Ammon's horn (tissue), 1 donor: ENCODE measurements around the gene GRM7.

Source experiments
- DNase-seq: peaks from one replicate; pipeline ENCODE4 v3.0.0-alpha.2; 2016; ENCODE audit warnings: low spot score

The GRM7 gene

DNA sequence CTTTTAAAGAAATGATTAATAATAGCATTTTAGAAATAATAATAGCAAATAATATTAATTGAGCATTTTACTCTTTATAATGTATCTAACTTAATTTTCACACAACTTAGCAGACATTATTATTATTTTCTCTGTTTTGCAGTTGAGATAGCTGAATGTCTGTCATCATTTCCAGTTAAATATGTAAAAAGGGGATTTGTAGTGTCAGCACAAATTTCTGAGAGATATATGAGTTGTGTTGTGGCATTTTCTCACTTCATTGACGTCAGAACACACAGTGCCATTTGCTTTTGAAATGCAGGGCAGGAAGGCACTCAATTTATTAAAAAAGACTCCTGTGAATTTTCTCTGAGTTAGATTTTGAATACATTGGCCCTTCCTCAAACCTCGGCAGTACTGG is 111.0 kb downstream of the GRM7 start:
- no peak for DNase-seq

DNA sequence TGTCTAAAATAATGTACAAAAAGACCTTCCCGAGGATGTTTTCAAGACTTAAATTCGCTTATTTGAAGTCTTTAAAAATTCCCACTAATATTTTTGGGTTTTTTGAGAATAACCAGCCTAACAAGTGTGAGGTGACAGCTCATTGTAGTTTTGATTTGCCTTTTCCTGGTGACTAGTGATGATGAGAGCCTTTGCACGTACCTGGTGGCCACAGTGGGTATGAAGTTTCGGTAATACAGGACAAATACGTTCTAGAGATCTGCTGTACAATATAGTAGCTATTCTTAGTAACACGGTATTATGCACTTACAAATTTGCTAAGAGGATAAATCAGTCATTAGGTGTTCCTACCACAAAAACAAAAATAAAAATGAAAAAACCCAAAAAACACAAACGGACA is 124.9 kb downstream of the GRM7 start:
- no peak for DNase-seq

DNA sequence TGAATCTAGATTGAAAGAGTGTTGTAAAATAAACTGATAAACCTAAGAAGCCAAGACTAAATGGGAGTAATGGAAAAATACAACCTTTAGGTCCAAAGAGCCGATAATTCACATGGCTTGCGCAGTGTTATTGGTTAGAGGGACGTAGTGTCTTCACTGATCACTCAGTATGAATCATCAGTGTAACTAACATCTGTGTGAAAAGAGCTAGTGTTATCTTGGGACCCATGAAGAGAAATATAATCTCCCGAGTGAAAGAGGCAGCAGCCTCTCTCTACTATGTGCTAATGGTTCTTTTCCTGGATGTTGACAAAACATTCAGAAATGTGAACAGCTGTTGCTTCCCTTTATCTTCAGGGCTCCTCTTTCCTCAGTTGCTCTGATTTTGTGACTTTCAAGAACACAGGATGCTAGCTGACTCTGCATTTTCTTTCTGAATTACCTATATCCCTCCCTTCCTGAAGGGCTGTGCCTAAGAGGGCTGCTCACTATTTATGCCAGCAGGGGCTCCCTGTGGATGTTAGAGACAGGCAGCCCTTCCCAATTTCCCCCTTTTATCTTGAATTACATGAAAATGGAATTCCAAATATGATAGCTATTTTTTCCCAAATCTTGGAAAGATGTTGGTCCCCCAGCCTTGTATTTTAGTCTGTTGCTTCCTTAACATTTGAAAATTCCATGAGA is 128.8 kb downstream of the GRM7 start:
- DNase-seq = peak; percentile 7

DNA sequence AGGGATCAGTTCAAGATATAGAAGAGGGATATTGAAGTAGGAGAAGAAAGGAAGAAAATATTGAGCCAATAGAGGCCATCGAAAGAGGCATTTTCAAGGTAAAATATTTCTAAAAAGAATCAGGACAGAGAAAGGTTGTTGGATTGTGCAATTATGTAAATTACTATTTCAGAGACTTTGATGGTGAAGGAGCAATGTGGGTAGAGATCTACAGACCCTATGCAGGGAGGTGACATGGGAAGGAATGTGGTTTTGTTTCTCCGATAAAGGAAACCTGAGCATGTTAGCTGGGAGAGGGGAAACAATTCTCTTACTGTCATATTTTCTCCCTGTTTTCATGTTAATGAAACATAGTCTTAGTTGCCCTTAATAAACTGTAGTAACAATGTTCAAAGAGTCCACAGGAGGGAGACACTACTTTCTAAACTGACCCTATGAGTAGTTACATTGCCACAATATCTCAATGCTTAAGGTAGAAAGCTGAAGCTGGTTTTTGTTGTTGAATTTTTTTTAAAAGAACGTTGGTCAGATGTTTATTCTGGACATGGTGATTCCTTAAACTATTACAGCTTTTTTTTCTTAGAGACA is 133.3 kb downstream of the GRM7 start:
- no peak for DNase-seq

DNA sequence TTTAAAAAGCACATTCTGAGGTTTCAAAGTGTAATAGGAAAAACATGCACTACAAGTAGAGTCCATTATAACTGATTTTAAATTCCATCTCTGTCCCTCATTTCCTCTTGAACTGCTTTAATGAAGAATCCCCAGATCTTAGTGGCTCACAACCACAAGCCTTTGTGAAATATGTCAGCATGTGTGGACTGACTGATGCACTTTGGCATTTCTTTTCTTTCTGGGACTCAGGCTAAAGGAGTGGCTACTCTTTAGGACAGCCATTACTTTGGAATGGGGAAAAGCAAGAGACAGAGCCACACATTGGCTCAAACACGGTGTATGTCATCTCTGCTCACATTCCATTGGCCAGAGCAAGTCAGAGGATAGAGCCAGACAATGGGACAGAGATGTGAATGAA is 139.6 kb downstream of the GRM7 start:
- DNase-seq = no peak

DNA sequence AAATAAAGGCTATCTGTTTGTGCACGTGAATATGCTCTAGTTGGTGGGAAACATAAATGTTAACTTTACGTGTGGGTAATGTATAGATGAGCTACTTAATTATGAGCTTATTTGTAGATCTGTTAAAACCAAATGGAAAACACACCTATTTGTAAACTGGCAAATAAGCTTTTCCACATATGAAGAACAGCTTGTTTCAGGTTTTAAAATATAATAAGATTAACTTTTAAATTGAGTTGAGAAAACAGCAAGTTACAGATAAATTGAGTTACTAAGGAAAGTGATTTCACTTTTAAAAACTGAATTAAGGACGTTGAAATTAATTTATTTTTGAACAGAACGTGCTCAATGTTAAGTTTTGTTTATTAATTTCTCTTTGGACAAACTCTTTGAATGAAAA is 140.5 kb downstream of the GRM7 start:
- DNase-seq = no peak

DNA sequence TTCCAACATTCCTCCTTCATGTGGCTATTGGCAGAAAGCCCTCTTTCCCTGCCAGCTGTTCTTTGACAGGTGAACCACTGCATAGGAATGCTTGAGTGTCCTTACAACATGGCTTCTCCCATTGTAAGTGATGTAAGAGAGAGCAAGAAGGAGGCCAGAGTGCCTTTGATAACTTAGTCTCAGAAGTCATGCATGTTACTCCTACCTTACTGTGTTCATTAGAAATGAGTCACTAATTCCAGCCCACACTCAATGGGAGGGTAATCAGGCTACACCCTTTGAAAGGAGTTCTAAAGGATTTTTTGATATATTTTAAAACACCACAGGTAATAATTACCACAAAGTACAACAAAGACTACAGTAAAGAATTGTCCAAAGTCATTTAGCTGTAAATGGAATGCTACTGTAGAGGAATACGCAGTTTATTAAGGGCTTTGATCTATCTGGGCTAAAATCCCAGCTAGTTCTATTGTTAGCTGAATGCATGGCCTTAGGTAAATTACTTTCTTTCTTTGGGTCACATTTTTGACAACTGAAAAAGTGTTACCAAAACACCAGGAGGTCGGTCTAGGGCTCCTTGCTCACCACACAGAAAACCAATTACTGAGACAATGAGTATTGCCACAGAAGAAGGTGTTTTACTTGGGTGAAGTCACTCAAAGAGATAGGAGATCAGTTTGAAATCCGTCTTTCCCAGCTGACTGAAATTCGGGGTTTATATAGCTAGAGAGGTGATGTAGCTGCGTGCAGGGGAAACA is 154.9 kb downstream of the GRM7 start:
- DNase-seq = no peak

DNA sequence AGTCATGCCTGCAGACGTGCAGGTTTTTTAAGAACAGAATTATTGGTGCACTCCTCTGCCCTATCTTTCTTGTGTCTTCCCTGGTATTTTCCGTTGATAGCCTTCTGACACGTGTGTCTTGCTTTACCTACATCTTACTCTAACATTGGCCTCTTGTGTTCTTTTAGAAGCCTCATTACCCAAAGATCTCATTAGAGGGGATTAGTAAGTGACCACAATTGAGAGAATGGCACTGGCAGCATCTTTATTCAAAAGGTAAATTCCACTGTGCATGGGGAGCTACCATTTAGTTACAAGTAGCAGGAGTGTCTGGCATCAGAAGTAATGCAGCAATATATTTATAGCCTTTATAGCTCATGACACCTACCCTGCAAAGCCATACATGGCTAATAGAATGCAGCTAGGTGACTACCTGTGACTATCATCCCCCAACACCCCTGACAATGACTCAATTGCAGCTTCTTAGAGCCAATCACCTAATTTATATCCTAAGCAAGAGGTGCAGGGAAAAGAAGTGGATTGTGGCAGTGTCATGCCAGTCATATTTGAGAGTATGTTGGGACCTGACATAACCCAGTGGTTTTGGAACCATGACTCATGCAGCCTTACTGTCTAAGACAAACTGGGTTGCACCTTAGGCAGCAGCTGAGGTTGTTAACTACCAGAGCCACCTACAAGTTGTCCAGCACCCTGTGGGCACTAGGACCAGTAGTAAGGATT is 164.8 kb downstream of the GRM7 start:
- no peak for DNase-seq

DNA sequence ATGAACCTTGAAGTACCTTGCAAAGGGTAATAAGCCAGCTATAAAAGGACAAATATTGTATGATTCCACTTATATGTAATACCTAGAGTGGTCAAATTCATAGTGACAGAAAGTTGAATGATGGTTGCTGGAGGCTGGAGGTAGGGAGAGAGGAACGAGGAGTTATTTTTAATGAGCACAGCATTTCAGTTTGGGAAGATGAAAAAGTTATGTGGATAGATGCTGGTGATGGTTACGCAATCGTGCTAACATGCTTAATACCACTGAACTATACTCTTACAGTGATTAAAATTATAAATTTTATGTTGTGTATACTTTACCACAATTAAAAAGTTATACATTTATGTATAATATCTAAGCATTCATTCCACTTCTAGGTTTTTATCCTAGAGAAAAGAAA is 168.6 kb downstream of the GRM7 start:
- DNase-seq = no peak

DNA sequence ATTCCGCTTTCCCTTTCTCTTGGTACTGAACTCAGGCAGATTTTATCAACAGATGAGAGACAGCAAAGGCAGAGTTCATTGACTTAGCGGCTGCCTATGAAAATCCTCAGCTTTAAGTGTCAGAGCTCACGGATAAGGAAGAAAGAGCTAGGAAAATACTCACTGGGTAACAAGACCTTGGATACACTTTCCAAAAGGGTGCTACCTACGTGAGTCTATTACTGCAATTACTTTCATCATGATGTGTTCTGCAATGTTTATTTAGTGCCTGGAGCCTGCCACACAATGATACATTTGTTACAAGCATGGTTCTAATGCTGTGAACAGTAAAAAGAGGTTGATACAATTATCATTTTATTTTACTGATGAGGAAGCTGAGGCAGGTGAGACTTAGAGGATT is 177.5 kb downstream of the GRM7 start:
- DNase-seq = peak; percentile 2

DNA sequence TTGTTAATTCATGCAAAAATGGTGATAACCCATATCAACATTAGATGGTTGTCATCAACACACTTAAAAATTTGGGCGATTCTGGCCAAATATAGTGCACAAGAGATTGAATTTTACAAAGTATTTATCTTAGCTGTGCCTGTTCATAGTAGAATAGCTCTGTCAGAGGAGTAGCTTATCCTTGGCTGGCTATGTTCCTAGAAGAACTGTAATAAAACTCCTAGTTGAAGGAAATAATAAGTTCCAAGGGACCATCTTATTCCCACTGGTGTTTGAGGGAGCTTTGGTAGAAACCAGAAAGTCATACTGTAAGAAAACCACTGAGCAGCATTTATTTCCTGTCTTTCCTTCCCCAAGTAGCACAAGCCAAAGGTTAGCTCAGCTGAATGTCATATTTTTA is 201.8 kb downstream of the GRM7 start:
- DNase-seq = no peak

DNA sequence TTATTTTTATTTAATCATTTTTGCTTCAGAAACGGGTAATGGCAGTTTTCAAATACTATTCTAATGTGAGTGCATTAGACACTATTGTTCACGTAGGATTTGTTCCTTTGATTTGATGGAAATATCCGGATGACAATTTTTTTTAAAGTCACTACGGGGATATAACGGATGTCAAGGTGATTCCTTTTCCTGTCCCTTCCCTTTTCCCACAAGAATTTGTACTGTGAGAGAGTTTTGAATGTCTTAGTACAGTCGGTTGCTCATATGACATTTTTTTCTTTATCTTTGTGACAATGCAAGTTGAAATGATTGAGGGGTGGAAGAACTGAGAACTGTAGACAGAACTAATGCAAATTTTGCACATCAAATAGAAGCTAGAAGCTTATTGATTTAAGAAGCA is 209.5 kb downstream of the GRM7 start:
- no peak for DNase-seq

DNA sequence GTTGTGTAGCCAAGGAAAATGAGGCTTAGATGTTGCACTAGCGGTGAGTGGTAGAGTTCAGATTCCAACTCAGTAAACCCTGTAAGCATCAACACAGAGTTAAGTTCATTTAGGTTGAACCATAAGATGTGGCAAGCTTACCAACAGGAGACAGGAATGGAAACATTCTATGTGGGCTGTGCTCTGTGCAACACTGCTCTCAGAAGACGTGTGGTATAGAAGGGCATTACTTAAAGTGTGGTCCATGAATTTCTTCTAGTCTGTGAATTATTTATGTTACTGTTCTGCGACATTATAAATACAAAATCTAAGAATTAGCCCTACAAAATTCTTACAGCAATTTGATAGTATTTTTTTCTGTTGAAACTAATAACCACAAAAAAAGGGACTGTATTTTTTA is 213.3 kb downstream of the GRM7 start:
- no peak for DNase-seq

DNA sequence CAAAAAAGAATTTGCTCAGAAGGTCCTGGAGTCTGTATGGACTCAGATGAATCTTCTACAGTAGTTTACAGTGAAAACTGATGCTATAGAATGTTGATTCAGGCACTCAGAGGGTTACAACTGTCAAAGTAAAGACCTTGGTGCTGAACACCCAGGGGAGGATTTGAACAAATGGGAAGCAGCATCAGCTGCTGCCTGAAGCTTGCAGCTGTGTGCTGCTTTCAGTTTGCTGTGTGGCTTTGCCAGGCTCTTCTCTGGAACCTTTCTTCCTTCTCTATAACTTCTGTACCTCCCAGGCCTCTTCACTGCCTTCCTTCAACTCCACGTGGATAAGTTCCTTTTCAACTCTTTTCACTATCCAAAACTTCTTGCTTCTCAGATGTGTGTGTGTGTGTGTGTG is 214.2 kb downstream of the GRM7 start:
- DNase-seq = no peak

DNA sequence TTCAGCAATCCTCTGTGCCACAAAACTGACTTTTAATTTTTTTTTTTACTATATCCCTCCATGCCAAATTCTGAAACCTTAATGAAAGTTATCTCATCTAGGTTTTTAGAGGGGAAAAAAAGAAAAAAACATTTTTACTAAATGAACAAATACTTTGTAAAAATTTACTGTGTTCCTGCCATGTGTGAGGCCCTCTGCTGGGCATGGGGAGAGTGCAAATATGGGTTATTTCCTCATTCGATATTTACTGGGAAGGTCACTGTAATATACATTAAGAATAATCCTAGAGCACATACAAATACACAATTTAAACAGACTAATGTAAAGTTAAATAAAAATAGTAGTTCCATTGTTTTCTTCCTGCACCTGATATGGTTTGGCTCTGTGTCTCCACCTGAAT is 215.0 kb downstream of the GRM7 start:
- DNase-seq = no peak

DNA sequence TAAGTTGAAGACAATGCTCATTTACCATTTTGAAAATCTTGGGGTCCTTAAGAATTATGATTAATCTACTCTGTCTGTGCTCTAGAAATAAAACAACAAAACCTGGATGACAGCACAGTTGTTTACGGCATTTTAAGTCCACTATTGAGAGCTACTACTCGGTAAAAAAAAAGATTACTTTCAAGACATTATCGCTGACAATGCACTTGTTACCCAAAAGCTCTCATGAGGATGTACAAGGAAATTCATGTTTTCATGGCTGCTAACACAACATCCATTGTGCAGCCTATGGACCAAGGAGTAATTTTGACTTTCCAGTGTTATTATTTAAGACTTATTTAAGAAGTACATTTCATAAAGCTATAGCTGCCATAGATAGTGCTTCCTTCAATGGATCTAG is 221.3 kb downstream of the GRM7 start:
- DNase-seq = no peak

DNA sequence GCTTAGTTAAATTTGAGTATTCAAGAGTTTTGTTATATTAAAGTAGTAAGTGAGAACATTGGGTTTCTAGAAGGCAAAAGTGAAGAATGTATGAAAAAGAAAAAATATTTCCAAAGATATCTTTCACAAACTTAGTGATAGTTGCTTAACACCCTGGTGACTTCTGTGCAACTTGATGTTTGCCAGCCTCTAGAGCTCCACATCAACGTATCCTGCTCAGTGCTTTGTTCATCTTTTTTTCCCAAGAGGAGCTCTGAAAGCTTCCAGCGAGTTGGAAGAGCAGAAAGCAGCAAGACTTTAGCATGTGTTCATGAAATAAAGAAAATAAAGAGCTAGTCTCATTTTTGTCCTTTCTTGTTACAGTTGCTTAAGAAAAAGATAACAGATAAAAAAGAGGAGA is 225.5 kb downstream of the GRM7 start:
- no peak for DNase-seq

DNA sequence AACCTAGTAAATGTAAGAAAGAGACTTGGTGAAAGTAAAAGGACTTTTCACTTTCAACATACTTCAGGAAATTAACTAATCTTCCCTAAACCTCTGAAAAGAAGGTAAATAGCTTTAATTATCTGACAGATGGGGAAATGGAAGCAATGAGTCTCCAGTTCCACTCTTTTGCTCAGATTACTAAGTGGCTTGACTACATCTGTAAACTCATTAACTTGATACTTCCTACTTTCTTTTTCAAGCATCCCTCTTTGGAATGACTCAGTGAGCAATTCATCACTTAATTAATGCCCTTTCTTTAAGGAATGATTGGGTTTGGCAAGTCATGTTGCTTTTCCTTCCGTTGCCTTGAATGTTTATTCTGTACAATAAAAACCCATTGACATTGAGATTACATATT is 234.2 kb downstream of the GRM7 start:
- DNase-seq = no peak

DNA sequence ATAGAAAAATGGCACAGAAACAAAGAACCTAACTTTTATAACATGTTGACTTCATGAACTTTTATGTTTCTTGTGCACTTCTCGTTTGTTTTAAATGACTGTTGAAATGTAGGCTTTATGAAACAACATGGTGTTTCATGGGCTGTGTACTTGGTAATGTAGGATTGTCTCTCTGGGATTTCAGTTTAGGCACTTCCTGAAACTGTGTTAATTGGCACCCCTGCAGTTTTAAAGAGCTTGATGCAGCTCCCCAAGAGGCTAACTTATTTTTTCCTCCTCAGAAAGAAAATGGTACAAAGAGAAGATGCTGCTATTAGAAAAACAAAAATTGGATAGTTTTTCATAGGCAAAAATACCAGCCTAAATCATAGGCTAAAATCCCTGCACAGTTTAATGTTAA is 239.2 kb downstream of the GRM7 start:
- no peak for DNase-seq

DNA sequence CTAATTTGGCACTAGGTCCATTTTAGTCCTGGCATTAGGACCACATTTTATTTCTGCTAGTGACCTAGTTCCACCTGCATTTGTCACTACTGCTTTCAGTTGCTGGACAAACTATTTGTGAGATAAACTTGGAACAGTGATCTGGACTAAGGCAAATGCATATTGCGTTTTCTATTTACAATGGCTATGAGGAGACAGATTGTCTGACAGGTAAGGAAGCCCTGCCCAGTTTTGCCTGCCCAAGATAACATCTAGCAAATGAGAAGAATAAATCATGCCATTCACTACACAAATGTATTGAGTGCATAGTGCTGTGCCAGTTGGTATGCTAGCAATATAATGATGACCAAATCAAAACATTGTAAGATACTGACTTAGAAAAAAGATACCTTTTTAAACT is 245.7 kb downstream of the GRM7 start:
- DNase-seq = no peak

DNA sequence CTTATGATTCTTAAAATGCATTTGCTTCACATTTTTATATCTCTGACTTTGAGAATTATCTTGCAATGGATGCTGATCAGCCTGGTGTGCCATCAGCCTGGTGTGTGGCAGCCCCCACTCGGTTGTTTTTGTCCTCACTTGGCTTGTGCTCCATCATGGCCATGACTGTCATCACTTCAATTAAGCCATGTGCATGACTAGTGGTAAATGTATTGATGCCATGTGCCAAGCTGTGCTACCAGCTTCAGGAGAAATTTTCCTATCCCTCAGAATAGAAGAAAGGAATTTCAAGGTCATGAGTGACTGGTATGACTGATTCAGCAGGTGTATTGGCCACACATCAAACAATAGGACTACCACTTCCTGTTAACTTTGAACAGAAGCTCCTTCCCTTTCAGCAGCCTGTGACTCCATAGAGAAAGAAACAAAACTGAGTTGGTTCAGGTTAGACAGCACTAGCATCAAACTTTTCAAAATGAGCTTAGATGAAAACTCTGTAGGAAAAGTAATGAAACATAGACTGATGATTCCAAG is 251.7 kb downstream of the GRM7 start:
- no peak for DNase-seq

DNA sequence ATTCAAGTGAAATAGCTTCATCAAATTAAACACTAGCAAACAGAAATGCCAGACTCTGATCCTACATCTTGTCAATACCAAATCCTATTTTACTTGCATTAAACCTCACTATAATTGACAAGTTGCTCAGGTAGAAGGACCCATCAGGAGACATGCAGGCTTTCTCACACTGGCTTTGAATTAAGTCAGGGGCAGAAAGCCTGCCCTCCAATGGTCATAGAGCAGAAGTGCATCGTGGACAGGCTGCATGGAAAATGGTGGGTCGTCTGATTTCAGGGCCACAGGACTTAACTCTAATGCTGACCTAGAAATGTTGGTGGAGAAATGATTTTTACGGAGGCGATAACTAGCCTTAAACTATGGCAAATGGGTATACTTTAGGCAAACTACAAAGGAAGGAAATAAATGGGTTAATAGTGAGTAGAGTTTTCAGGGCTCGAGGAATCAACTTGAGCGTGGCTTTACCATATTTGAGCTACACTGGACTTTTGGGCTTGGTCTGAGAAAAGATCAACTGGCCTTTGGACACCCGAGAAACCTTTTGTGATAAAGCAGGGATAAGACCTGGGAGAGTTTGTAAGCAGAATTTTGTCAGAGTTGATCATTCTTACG is 283.9 kb downstream of the GRM7 start:
- no peak for DNase-seq
